PC-3 (cell line): ENCODE results near the gene ARHGAP15. TPM values are rescaled to one million over a fixed set of nuclear protein-coding genes. Genes with fewer than 3 reads are reported as not detected.

ENCODE experiments used
- ATAC-seq: fragments of 200-7000 bp; cut with Tn5 transposase; 2 replicates; pipeline ENCODE4 v1.9.1; 2020; ENCODE audit warnings: mild to moderate bottlenecking, moderate library complexity
- BruUV-seq: library from RNA; stranded (reverse); fragments of 400-500 nt; replicated peaks from 2 replicates; lab custom pipeline; 2021; lab: Mats Ljungman, UMichigan
- CTCF ChIA-PET: fragments of 300-600 bp; sonication (Branson Sonifier 250); formaldehyde crosslinking; loops from one replicate; lab custom pipeline; 2022; ENCODE audit warnings: antibody characterized with exemption; lab: Charles Lee
- POLR2A ChIA-PET: fragments of 300-600 bp; sonication (Branson Sonifier 250); formaldehyde crosslinking; loops from one replicate; lab custom pipeline; 2022; ENCODE audit warnings: antibody characterized with exemption; ENCODE audit not compliant: unreplicated experiment; lab: Charles Lee
- DNase-seq: peaks from one replicate; pipeline ENCODE4 v3.0.0-alpha.2; 2015
- H2AFZ ChIP-seq: fragments of 300-600 bp; sonication (generic); 2 replicates; pipeline ENCODE4 v1.6.0; 2016; ENCODE audit warnings: antibody characterized with exemption, low read length
- H3F3A ChIP-seq: fragments of 300-600 bp; sonication (generic); one replicate; pipeline ENCODE4 v1.6.0; 2017; ENCODE audit warnings: antibody characterized with exemption, low read length, control low read depth, mild to moderate bottlenecking; ENCODE audit not compliant: unreplicated experiment
- H3K27ac ChIP-seq: fragments of 300-600 bp; sonication (generic); 2 replicates; pipeline ENCODE4 v1.5.1; 2016; ENCODE audit warnings: mild to moderate bottlenecking, low read length
- H3K27me3 ChIP-seq: fragments of 300-600 bp; sonication (generic); 2 replicates; pipeline ENCODE4 v1.6.1; 2016; ENCODE audit warnings: low read length, mixed read lengths
- H3K36me3 ChIP-seq: fragments of 300-600 bp; sonication (generic); 2 replicates; pipeline ENCODE4 v1.6.1; 2016; ENCODE audit warnings: low read depth, mixed run types, low read length, mixed read lengths
- H3K4me1 ChIP-seq: fragments of 300-600 bp; sonication (generic); 2 replicates; pipeline ENCODE4 v1.5.1; 2016; ENCODE audit warnings: low read length; ENCODE audit not compliant: insufficient read depth
- H3K4me2 ChIP-seq: fragments of 300-600 bp; sonication (generic); 2 replicates; pipeline ENCODE4 v1.6.0; 2016; ENCODE audit warnings: low read length
- H3K4me3 ChIP-seq: fragments of 300-600 bp; sonication (generic); 2 replicates; pipeline ENCODE4 v1.5.1; 2016; ENCODE audit warnings: mild to moderate bottlenecking, low read length, mixed read lengths
- H3K79me2 ChIP-seq: fragments of 300-600 bp; sonication (generic); 2 replicates; pipeline ENCODE4 v1.6.1; 2017; ENCODE audit warnings: low read length, mixed read lengths
- H3K9ac ChIP-seq: fragments of 300-600 bp; sonication (generic); 2 replicates; pipeline ENCODE4 v1.6.0; 2016; ENCODE audit warnings: mild to moderate bottlenecking, low read length
- H3K9me2 ChIP-seq: fragments of 300-600 bp; sonication (generic); replicated peaks from 2 replicates; pipeline ENCODE4 v1.6.1; 2016; ENCODE audit warnings: mixed run types, low read length, mixed read lengths
- H3K9me3 ChIP-seq: fragments of 300-600 bp; sonication (generic); 2 replicates; pipeline ENCODE4 v1.6.1; 2016; ENCODE audit warnings: low read length, mixed read lengths
- H4K20me1 ChIP-seq: fragments of 300-600 bp; sonication (generic); 2 replicates; pipeline ENCODE4 v1.6.1; 2016; ENCODE audit warnings: low read length, mixed read lengths
- CTCF ChIP-seq: fragments of 300-600 bp; sonication (generic); conservative IDR thresholded peaks from 2 replicates; pipeline ENCODE4 v1.5.1; 2017; ENCODE audit warnings: antibody characterized with exemption, low read depth, mild to moderate bottlenecking, low read length
- EZH2 ChIP-seq: fragments of 300-600 bp; sonication (generic); IDR thresholded peaks from one replicate; pipeline ENCODE4 v1.6.1; 2017; ENCODE audit warnings: antibody characterized with exemption, mild to moderate bottlenecking, low read length; ENCODE audit not compliant: unreplicated experiment
- EZH2phosphoT487 ChIP-seq: fragments of 300-600 bp; sonication (generic); IDR thresholded peaks from 2 replicates; pipeline ENCODE4 v1.6.1; 2018; ENCODE audit warnings: mild to moderate bottlenecking, antibody characterized with exemption, low read length, borderline replicate concordance
- intact Hi-C: fragments of 100-400 bp; cut with micrococcal nuclease; formaldehyde crosslinking; loops from 2 replicates; pipeline ENCODE4 v1.9.0; 2023
- total RNA-seq: library from RNA; depleted of rRNA; stranded (reverse); fragments of >200 nt; gene quantifications from 2 replicates; pipeline ENCODE4 v1.2.3, GENCODE V29; 2014

Gene ARHGAP15
- total RNA-seq, 1 experiment from 2014 or later: not detected

- H3K36me3 ChIP-seq: no peaks in the 10 kb centered on the region
- H3K27ac ChIP-seq: no peak overlapping the region
- intact Hi-C loops: no loop called here
- H2AFZ ChIP-seq: no peak overlapping the region
- H3K9me3 ChIP-seq: no peaks in the 10 kb centered on the region
- no peak overlapping the region for H3K4me2 ChIP-seq
- H3K4me1 ChIP-seq: no peaks in the 10 kb centered on the region
- no peaks in the 10 kb centered on the region for H4K20me1 ChIP-seq
- ChIA-PET CTCF (no interaction called here), POLR2A (no interaction called here)
- DNase-seq (peak; percentile 5), ATAC-seq (no peak)
- H3K9me2 ChIP-seq: no peaks in the 10 kb centered on the region
- H3K27me3 ChIP-seq: no peaks in the 10 kb centered on the region
- no peaks in the 10 kb centered on the region for H3K79me2 ChIP-seq
- no TSS peak for BruUV-seq
- H3F3A ChIP-seq: no peaks in the 10 kb centered on the region
- H3K4me3 ChIP-seq: no peak overlapping the region
- H3K9ac ChIP-seq: no peak overlapping the region
- TF ChIP-seq EZH2phosphoT487 (no peak), CTCF (peak; percentile 49; the same call in 1 of the 2 replicates)
Observed at GRCh38 chr2:143282684-143283083, 153.5 kb downstream of the ARHGAP15 start.

GRCh38 chr2:143284087-143284675, 155.0 kb downstream of the ARHGAP15 start:
- POLR2A ChIA-PET: no interaction called here
- peak; percentile 60 for ATAC-seq

More at GRCh38 chr2:143284087-143284675, 155.0 kb downstream of the ARHGAP15 start:
- H3K27me3 ChIP-seq: peaks cover 7% of the 10 kb centered on the region
- H3K36me3 ChIP-seq: no peaks in the 10 kb centered on the region
- H3K9ac ChIP-seq: no peak overlapping the region
- no peak overlapping the region for H3K4me2 ChIP-seq
- H2AFZ ChIP-seq: no peak overlapping the region
- BruUV-seq: no TSS peak
- TF ChIP-seq EZH2 (no peak), CTCF (peak; percentile 89)
- no peaks in the 10 kb centered on the region for H4K20me1 ChIP-seq
- peak; percentile 63 for DNase-seq
- no peaks in the 10 kb centered on the region for H3K4me1 ChIP-seq
- no peaks in the 10 kb centered on the region for H3K9me3 ChIP-seq
- CTCF ChIA-PET: interaction anchor here (0.5 to 0.6 kb wide), 4 partner anchors 19 to 448 kb away, joined by 3 to 6 read pairs (median 4); no protein-coding TSS in a partner anchor
- no peaks in the 10 kb centered on the region for H3K79me2 ChIP-seq
- no peak overlapping the region for H3K4me3 ChIP-seq
- H3F3A ChIP-seq: no peaks in the 10 kb centered on the region
- H3K27ac ChIP-seq: no peak overlapping the region
- intact Hi-C loops: no loop called here
- no peaks in the 10 kb centered on the region for H3K9me2 ChIP-seq
